Measurements from ENCODE around the gene MEIS2.

MEIS2 gene

DNA sequence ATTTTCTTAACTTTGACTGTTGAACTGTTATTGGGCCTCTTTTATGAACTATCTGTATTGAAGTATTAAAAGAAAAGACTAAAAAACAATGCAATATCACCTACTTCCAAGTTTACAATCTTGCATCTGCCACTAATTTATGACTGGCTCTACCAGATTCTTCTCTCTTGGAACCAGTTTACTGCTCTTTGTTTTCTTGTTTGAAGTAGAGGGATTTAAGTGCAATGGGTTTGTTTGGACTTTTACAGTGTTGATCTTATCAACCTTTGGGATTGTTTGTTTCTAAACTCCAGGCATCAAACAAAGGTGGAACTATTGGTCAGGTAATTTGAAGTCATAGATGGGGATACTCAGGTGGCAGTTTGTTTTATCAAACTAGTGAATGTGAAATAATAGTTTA, 43.0 kb upstream of the MEIS2 start:
- TF ChIP-seq, protein P1, sequence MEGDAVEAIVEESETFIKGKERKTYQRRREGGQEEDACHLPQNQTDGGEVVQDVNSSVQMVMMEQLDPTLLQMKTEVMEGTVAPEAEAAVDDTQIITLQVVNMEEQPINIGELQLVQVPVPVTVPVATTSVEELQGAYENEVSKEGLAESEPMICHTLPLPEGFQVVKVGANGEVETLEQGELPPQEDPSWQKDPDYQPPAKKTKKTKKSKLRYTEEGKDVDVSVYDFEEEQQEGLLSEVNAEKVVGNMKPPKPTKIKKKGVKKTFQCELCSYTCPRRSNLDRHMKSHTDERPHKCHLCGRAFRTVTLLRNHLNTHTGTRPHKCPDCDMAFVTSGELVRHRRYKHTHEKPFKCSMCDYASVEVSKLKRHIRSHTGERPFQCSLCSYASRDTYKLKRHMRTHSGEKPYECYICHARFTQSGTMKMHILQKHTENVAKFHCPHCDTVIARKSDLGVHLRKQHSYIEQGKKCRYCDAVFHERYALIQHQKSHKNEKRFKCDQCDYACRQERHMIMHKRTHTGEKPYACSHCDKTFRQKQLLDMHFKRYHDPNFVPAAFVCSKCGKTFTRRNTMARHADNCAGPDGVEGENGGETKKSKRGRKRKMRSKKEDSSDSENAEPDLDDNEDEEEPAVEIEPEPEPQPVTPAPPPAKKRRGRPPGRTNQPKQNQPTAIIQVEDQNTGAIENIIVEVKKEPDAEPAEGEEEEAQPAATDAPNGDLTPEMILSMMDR (IDR thresholded peaks at IDR 0.05; ENCODE audit: low read length): no peak
- no peak for TF ChIP-seq EZH2 (IDR thresholded peaks at IDR 0.05; ENCODE audit: borderline replicate concordance, low read length)
- Histone ChIP-seq H3K9ac (ENCODE audit: low read length) (no peak overlapping the region), H2AFZ (ENCODE audit: low read length) (no peak overlapping the region), H3K9me2 (ENCODE audit: low read depth, low read length) (no peaks in the 10 kb centered on the region), H3F3A (ENCODE audit: insufficient read depth, low read length) (no peaks in the 10 kb centered on the region), H3K36me3 (ENCODE audit: insufficient read depth, low read length) (no peaks in the 10 kb centered on the region), H3K9me3 (ENCODE audit: low read length) (no peaks in the 10 kb centered on the region), H3K4me3 (ENCODE audit: low read depth, low read length, poor library complexity, severe bottlenecking) (no peak overlapping the region), H3K27me3 (ENCODE audit: insufficient read depth, low read length) (no peaks in the 10 kb centered on the region), H3K27ac (ENCODE audit: low read depth, low read length, poor library complexity, severe bottlenecking) (no peak overlapping the region), H3K4me1 (ENCODE audit: insufficient read depth, low read length, severe bottlenecking) (no peaks in the 10 kb centered on the region), H3K4me2 (ENCODE audit: low read length) (no peak overlapping the region), H3K79me2 (ENCODE audit: insufficient read depth, low read length) (no peaks in the 10 kb centered on the region), H4K20me1 (ENCODE audit: insufficient read depth, low read length) (no peaks in the 10 kb centered on the region)

DNA sequence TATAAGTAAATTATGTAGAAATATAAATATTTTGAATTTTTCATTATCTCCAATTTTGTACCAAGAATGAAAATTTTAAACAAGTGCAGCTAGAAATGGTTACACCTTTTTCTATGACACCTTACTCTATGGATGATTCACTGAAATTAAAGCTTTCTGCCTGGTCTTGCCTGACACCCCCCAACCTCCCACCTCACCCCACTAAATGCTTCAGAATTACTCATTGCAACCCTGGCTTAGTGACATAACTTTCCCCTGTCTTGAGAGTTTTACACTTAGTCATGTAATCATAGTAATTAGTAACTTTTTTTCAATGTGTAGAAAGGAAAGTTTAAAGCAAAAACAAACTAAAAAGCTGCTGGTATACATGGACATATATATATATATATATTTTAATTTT, 42.0 kb upstream of the MEIS2 start:
- Histone ChIP-seq H3K4me3 (ENCODE audit: low read depth, low read length, poor library complexity, severe bottlenecking) (no peak overlapping the region), H3K36me3 (ENCODE audit: insufficient read depth, low read length) (no peaks in the 10 kb centered on the region), H3K9me3 (ENCODE audit: low read length) (no peaks in the 10 kb centered on the region), H3K27me3 (ENCODE audit: insufficient read depth, low read length) (no peaks in the 10 kb centered on the region), H3K9me2 (ENCODE audit: low read depth, low read length) (no peaks in the 10 kb centered on the region), H3K79me2 (ENCODE audit: insufficient read depth, low read length) (no peaks in the 10 kb centered on the region), H3F3A (ENCODE audit: insufficient read depth, low read length) (no peaks in the 10 kb centered on the region), H2AFZ (ENCODE audit: low read length) (no peak overlapping the region), H4K20me1 (ENCODE audit: insufficient read depth, low read length) (no peaks in the 10 kb centered on the region), H3K9ac (ENCODE audit: low read length) (no peak overlapping the region), H3K4me2 (ENCODE audit: low read length) (no peak overlapping the region), H3K27ac (ENCODE audit: low read depth, low read length, poor library complexity, severe bottlenecking) (no peak overlapping the region), H3K4me1 (ENCODE audit: insufficient read depth, low read length, severe bottlenecking) (no peaks in the 10 kb centered on the region)
- TF ChIP-seq, protein P1 (IDR thresholded peaks at IDR 0.05; ENCODE audit: low read length): no peak
- no peak for TF ChIP-seq EZH2 (IDR thresholded peaks at IDR 0.05; ENCODE audit: borderline replicate concordance, low read length)

DNA sequence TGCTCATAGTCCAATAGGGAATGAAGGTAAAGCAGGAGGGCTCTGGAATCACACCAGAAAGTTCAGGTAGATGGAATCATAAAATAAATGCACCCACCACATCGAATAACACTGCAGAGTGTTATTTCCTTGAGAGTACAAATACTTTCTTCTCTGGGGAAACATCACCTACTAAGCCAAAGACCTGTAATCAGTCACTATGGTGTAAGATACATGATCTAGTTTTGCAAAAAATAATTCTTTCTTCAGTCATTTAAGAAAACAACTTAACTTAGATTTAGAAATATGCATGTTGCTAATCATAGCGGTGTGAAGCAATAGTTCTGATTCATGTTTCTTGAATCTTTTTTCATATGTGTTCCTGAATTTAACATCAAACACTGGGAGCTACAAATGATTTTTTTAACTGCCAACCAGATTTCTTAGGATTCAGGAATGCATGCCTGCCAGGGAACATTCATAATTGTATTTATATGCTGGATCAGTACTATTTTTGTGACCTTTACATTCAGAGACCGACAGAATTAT, 40.2 kb upstream of the MEIS2 start:
- Histone ChIP-seq H3K9me2 (ENCODE audit: low read depth, low read length) (no peaks in the 10 kb centered on the region), H3K4me3 (ENCODE audit: low read depth, low read length, poor library complexity, severe bottlenecking) (no peak overlapping the region), H3K27ac (ENCODE audit: low read depth, low read length, poor library complexity, severe bottlenecking) (no peak overlapping the region), H3F3A (ENCODE audit: insufficient read depth, low read length) (no peaks in the 10 kb centered on the region), H3K4me2 (ENCODE audit: low read length) (no peak overlapping the region), H3K4me1 (ENCODE audit: insufficient read depth, low read length, severe bottlenecking) (no peaks in the 10 kb centered on the region), H3K79me2 (ENCODE audit: insufficient read depth, low read length) (no peaks in the 10 kb centered on the region), H3K27me3 (ENCODE audit: insufficient read depth, low read length) (no peaks in the 10 kb centered on the region), H3K9ac (ENCODE audit: low read length) (no peak overlapping the region), H3K9me3 (ENCODE audit: low read length) (no peaks in the 10 kb centered on the region), H4K20me1 (ENCODE audit: insufficient read depth, low read length) (no peaks in the 10 kb centered on the region), H3K36me3 (ENCODE audit: insufficient read depth, low read length) (no peaks in the 10 kb centered on the region), H2AFZ (ENCODE audit: low read length) (no peak overlapping the region)
- no peak for TF ChIP-seq EZH2 (IDR thresholded peaks at IDR 0.05; ENCODE audit: borderline replicate concordance, low read length)
- TF ChIP-seq, protein P1 (IDR thresholded peaks at IDR 0.05; ENCODE audit: low read length): no peak

All from OCI-LY1 (cell line).